Dermis blood vessel endothelial cell (primary cell): ENCODE measurements around the gene GNAL. TPM values are rescaled to one million over a fixed set of nuclear protein-coding genes. Genes with fewer than 3 reads are reported as not detected.

Source experiments
- DNase-seq: peaks from one replicate; pipeline ENCODE4 v3.0.0; 2010
- total RNA-seq: library from RNA; depleted of rRNA; stranded (reverse); fragments of >200 nt; gene quantifications from 2 replicates; pipeline ENCODE4 v1.2.3, GENCODE V29; 2014

GNAL gene
- total RNA-seq, 1 donor from 2014 or later = 0.68 TPM

GRCh38 chr18:11810379-11810778 lies 121.3 kb downstream of the GNAL start:
- DNase-seq = no peak

GRCh38 chr18:11811009-11811408 lies 121.9 kb downstream of the GNAL start:
- DNase-seq = no peak

DNA sequence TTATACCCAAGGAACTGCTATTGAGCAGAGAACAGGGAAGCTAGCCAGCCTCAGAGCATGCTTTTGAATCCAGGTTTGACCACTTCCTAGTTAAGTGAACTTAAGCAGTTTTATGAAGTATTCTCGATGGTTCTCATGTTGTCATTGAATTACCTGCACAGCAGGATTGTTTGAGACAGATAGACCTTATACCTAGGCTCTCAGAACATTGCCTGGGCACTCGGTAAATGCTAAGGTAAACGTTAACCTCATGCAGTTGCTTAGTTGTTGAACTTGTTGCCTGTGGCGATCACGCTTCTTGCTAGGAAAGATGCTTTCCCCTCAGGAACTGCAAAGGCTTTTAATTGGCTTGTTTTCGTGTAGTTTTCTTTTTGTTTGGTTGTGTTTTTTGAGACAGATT lies 128.2 kb downstream of the GNAL start:
- DNase-seq = no peak

DNA sequence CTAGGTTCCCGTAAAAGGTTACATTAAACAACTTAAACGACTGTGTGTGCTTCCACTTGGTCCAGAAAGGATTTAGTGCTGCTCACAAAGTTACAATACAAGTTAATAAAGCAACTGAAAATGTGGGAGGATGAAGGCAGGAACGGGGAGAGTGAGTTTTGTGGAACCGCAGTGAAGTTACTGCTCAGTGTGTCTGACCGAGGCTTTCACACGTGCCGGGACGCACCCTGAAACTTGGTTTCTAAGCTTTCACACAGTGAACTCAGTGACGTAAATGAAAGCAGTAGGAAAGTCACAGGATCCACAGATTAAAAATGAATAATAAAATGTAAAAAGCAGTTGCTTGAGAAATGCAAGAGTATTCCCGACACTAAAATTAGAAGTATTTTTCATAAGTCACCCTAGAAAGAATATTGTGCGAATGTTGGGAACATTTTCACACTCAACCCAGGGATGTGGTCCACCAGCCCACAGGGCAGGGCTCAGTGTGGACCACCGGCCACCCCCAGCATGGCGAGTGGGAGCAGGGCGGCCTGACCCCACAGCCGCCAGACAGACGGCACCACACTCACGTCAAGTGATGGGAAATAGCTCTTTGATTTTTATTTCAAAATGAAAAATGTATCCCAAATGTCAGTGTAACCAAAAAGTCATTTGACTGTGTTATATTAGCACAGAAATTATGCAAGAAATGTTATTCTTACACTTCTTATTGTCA lies 129.6 kb downstream of the GNAL start:
- DNase-seq = no peak

DNA sequence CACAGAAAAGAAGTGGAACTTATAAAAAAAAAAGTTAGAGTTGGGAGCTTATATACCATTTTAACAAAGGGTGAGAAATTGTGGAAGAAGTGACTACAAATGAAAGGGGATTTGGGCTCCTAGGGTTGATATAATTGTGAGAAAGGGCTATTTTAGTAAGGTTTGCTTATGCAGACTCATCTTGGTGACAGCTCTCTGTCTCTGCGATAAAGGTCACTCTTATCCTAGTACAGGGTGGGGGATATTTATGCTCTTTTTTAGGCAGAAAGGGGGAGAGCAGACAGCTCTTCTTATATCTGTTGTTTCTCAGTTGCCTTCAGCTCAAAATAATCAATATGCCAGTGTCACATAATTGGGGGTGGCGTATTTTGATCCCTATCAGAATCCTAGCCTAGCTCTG lies 130.9 kb downstream of the GNAL start:
- no peak for DNase-seq

DNA sequence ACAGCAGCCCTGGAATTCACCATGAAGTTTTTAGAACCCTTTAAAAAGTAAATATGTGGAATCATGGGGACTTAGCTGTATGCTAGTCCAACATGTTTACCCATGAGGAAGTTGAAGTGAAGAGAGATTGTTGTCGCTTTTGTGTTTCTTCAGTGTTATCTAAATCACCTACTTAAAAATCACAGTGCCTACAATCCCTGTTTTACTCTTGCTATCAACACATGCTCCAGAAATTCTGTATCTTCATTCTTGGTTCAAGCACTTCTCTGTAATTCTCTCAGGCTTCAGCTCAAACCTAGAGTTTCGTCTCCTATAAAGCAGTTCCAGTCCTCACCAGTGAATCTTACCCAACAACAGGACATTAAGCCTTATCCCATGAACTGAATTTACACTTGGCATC lies 131.6 kb downstream of the GNAL start:
- no peak for DNase-seq

DNA sequence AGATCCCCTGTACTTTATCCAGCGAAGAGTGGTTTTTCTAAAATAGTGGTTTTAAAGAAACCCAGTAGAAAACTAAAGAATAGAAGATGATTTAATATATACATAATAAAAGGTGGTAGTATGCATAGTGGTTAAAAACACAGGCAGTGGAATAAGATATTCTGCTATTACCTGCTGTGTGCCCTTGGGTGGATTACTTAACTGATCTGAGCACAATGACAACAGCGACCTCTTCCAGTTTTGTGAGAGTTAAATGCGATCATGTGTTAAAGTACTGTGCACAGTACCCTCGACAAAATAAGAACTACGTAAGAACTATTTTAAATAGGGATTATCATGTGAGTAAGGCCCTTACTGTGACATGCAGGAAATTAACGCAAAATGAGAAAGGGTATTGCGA lies 132.1 kb downstream of the GNAL start:
- no peak for DNase-seq

GRCh38 chr18:11821643-11822237 lies 132.7 kb downstream of the GNAL start:
- no peak for DNase-seq

- no peak for DNase-seq
Measured at GRCh38 chr18:11823545-11823944, 134.5 kb downstream of the GNAL start.

DNA sequence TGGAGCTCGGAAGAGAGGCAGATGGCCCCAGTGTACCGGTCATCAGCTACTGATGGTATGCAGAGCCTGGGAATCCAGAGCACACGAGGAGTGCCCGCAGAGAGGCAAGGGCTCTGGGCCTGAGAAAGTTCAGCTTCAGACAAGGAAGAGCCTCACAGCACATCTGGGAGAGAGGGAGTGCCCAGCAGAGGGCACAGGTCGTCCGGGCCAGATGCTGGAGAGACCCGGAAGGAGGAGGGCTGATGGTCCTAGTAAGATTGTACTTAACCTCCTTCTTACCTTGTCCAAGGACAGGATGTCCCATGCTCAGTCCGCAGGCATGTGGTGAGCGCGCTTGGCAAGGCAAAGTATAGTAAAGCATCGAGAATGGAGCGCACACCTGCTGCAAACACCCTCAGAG lies 137.8 kb downstream of the GNAL start:
- no peak for DNase-seq

GRCh38 chr18:11828786-11829432 lies 139.8 kb downstream of the GNAL start:
- DNase-seq = no peak

DNA sequence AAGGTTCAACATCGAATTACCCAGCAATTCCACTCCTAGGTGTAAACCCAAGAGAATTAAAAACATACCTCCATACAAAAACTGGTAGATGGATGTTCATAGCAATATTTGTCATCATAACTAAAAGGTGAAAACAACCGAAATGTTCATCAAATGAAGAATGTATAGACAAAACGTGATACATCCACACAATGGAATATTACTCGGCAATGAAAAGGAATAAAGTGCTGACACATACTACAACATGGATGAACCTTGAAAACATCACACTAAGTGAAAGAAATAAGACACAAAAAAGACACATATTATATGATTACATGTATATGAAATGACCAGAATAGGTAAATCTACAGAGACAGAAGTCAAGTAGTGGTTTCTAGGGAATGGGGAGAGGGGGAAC lies 141.5 kb downstream of the GNAL start:
- no peak for DNase-seq

DNA sequence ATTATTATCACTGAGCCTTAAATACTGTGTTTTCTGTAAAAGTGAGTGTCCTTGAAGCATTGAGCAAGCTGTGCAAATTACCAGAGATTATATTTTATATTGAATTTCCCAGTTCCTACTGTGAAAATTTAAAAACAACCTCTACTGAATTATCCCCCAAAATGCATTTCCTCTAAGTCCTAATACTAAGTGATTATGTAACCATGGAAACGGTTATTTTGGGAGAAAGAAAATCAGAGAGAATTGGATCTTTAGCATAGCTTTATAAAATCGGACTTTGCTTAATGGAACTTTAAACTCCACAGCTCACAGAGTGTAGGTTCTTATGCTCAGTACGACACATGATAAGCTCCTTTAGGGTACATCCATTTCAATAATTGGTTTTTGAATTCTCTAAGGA lies 142.9 kb downstream of the GNAL start:
- DNase-seq = no peak

GRCh38 chr18:11834772-11835171 lies 145.7 kb downstream of the GNAL start:
- no peak for DNase-seq

- DNase-seq = no peak
Measured at GRCh38 chr18:11839556-11839955, 150.5 kb downstream of the GNAL start.

GRCh38 chr18:11840493-11840892 lies 151.4 kb downstream of the GNAL start:
- DNase-seq = no peak

DNA sequence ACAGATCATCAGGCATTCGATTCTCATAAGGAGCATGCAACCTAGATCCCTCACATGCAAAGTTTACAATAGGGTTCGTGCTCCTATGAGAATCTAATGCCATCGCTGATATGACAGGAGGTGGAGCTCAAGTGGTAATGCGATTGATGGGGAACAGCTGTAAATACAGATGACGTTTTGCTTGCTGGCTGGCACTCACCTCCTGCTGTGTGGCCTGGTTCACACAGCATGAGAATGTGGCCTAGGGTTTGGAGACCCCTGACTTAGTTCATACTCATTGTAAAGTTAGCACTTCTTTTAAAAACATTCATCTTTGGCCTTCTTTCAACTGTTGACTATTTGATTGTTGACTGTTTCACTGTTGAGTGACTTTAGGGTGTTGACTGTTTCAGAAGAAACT lies 153.5 kb downstream of the GNAL start:
- no peak for DNase-seq

- no peak for DNase-seq
Measured at GRCh38 chr18:11844436-11844835, 155.4 kb downstream of the GNAL start.

- DNase-seq = no peak
Measured at GRCh38 chr18:11845654-11846053, 156.6 kb downstream of the GNAL start.

DNA sequence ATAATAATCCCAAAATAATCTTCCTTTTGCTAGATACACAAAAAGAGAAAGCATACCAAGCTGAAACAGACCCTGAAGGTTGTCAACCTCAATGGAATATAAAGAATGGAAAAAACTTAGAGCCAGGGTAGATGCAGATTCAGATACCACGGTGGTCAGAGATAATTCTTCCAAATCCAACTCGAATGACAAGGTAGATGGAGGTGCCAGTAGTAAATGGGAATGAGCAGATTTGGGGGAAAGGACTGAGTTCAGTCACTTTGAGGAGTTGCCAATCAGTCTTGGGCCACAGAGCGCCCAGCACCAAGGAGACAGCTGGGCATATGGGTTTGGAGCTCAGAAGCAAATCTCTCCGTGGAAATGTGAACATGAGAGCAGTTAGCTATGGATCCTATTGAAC lies 158.7 kb downstream of the GNAL start:
- no peak for DNase-seq

- DNase-seq = no peak
Measured at GRCh38 chr18:11849279-11849678, 160.2 kb downstream of the GNAL start.

DNA sequence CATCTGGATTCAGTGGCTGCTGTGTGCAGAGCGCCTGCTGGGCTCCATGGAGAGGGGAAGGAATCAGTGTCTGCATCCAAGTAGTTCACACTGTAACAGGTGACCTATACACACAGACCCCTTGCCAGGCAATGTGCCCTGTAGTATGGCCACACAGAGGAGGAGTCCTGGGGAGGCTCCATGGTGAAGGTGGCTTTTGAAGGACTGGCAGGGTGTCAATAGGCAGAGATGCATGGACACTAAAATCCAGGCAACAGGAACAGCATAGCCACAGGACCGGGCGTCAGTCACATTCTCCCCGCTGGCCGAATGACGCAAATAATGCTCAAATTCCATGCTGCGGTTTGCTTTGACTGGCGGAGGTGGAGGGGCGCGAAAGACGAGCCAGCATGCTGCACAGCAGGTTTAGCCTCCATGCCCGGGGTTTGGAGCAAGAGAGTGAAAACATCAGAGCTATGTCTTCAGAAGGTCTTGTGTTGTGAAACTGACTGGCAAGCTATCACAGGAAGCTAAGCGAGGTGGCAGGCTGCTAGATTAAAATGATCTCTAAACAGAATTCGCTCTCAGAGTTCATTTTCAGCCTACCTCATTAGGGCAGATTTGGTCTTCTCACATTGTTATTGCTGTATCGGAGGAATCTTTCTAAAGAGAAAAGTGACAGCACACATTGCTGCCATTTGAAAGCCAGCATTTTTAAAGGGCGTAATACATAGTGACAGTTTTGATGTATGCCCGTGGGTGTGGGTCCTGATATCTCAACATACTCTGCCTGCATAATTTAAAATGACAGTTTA lies 161.0 kb downstream of the GNAL start:
- peak; percentile 48 for DNase-seq

DNA sequence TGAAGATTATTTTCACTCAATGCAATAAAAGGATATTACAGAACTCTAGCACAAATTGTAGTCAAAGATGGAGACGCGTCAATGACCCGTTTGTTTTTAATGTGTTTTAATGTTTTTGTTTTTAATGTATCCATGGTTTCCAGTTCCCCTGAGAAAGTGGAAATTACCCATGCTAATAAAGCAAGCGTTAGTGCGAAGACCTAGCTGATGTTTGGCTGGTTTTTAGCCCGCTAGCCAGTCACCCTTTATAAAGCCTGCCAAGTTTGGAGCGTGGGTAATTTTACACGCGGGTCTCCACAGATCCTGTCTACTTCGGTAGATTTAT lies 161.7 kb downstream of the GNAL start:
- peak; percentile 73 for DNase-seq
